Activated CD8-positive, alpha-beta memory T cell treated with anti-CD3 and anti-CD28 coated beads, Interleukin-2, amount 50 U/mL, for 24 hours (primary cell): ENCODE measurements around the gene RPS21.

ENCODE experiments used
- DNase-seq: peaks from one replicate; pipeline ENCODE4 v3.0.0-alpha.2; 2020; ENCODE audit errors: extremely low read depth

Gene RPS21

DNA sequence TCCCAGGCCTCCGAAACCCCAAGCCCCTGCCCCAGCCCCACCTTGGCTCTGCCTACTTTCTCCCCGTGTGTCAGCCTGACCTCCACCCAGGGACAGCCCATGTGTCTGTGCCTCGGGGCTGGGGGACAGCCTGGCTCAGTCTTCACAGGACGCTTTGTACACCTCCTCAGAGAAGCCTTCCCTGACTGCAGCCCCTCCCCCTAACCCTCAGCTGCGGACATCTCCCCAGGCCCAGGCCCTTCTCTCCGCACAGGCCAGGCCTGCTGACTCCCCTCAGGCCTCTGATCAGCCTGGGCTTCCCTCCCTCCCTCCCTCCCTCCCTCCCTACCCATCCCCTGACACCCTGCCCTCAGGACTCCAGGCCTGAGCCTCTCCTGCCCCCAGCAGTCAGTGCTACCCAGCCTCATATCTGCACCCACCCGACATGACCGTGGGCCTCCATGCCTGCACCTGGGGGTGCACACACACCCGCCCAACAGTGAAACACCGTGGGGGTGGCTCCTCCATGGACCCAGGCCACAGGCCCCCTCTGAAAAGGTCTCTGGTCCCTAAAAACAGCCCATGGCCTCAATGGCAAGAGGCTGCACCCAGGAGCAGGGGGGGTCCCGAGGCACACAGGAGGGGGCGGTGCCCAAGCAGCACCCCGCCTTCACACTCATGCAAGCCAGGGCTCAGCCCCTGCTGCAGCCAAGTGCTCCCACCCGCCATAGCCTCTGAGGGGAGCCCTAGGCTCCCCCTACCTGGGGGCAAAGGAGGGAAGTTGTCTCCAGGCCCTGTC is 32.7 kb upstream of the RPS21 start:
- no peak for DNase-seq

- DNase-seq: no peak
Observed at GRCh38 chr20:62354811-62355341, 32.0 kb upstream of the RPS21 start.

- no peak for DNase-seq
Observed at GRCh38 chr20:62355516-62355877, 31.4 kb upstream of the RPS21 start.

- DNase-seq: no peak
Observed at GRCh38 chr20:62355878-62356588, 30.9 kb upstream of the RPS21 start.

DNA sequence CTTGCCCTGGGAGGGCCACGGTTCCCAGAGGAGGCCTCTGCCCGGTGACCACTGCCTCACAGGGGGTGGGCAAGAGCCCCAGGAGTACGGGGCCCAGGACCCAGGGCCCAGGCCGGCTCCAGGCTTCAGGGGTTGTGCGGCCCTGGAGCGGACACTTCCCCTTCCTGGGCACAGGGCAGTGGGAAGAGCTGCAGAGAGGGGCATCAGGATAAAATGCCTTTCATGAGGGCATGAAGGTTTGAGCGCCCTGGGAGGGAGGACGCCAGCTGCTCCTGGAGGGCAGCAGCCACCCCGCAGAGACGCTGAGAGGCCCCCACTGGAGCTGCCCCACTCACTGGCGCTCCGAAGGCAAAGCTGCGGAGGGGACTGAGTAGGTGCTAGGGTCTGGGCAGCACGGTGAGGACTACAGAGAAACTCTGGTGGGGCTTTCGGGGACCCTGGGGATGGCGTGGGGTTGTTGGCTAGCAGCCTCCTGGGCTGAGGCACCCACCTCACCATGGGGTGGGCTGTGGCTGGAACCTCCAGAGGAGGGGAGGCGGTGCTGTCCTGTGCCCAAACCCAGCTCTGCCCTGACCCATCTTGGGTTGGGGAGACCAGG is 30.2 kb upstream of the RPS21 start:
- no peak for DNase-seq

DNA sequence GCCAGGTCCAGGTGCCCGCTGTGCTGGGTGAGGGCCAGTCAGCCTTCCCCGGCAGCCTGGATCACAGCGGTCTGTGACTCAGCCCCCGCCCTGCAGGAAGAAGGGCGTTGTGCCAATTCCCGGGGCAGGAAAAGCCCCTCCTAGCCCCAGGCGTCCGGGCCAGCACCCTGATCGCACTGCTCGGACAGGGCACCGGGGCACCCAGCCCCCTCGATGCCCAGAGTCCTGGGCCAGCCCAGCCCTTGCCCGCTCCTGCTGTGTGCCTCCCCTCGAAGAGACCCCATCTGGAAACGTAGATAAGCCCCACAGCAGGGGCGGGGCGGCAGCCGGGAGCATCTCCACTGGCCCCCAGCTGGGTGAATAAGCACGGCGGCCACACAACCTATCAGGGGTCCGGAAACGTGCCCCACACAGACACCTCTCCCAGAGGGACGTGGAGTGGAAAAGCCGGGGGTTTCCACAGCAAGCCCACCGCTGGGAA is 29.7 kb upstream of the RPS21 start:
- DNase-seq: no peak

DNA sequence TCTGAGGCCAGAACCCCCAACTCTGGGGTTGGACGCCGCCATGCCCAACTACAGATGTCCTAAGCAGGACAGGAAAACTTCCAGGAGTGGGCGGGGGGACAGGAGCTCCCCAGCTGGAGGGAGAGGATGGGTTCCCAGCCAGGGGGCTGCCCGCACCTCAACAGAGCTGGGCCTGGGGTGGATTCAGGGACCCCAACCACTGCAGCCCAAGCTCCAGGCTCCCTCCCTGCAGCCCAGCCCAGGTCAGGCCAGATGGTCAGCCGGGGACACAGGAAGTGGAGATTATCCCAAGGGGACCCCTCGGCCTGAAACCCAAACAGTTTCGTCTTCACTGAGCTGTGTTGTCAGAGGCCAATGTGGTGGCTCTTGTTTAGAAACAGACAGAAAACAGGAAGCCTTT is 29.2 kb upstream of the RPS21 start:
- no peak for DNase-seq

- DNase-seq: no peak
Observed at GRCh38 chr20:62358171-62359042, 28.5 kb upstream of the RPS21 start.

GRCh38 chr20:62359043-62359490 is 27.8 kb upstream of the RPS21 start:
- DNase-seq: no peak

DNA sequence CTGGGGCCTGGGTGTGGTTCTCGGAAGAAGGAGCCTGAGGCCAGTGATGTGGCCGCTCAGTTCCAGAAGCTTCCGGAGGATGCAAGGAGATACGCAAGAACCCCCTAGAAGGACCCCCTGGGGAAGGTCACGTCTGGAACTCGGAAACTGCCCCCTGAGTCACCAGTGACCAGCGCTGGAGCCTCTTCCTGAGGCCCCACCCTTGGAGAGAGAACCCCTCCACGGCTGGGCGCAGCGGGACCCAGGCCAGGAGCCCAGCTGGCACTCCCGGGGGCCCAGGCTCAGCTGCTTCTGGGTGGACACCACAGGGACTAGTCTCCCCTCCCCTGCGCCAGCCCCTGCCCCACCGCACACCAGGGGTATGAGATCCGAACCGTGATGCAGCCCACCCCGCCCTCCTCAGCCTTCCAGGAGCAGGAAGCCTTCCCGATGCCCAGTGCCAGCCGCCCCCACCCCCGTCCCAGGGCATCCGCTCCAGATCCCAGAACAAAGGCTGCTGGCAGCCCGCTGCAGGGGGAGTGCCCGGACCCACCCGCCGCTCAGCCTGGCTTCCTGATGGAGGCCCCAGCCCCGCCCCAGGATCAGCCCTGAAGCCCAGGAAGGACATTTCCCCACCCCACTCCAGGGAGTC is 27.3 kb upstream of the RPS21 start:
- no peak for DNase-seq

GRCh38 chr20:62360854-62361798 is 25.8 kb upstream of the RPS21 start:
- no peak for DNase-seq

- DNase-seq: no peak
Observed at GRCh38 chr20:62361799-62362589, 24.9 kb upstream of the RPS21 start.

GRCh38 chr20:62362590-62362940 is 24.3 kb upstream of the RPS21 start:
- DNase-seq: no peak

- no peak for DNase-seq
Observed at GRCh38 chr20:62362991-62363919, 23.6 kb upstream of the RPS21 start.

DNA sequence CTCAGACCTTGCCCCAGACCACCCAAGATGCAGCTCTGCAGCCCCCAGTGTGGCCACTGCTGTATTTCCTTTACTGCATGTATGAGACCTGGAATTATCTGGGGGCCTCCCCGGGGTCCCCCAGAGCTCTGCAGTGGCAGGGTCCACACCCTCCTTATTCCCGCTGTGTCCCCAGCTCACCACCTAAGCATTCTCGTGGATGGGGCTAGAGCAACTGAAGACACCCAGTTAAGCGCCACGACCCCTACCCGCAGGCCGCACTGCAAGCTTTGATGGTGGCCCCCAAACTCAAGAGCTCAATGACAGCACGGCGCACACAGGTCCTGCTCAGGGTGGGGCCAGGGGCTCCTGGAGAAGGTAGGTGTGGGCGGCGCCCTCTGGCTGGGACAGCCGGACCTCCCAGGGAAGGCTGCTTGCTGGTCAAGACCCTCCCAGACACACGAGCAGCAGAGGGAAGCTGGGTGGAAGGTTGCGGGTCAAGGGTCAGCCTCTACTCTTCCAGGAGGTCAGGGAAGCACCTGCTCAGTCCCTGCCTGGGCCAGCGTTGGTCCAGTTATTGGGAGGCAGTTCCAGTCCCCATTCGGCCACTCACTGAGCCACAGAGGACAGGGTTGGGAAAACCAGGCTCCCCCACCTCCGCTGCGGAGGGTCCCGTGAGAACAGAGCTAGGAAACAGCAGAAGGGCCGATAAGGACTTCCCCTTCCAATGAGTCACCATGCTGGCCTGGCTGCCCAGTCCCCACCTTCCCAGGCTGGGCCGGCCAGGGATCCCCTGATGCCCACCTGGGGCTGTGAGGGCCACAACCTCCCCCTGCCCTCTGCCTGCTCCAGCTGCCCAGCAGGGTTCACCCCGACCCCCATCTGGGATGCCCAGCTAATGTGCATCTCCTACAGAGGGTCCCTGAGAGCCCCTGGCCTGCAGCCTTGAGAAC is 22.7 kb upstream of the RPS21 start:
- no peak for DNase-seq

DNA sequence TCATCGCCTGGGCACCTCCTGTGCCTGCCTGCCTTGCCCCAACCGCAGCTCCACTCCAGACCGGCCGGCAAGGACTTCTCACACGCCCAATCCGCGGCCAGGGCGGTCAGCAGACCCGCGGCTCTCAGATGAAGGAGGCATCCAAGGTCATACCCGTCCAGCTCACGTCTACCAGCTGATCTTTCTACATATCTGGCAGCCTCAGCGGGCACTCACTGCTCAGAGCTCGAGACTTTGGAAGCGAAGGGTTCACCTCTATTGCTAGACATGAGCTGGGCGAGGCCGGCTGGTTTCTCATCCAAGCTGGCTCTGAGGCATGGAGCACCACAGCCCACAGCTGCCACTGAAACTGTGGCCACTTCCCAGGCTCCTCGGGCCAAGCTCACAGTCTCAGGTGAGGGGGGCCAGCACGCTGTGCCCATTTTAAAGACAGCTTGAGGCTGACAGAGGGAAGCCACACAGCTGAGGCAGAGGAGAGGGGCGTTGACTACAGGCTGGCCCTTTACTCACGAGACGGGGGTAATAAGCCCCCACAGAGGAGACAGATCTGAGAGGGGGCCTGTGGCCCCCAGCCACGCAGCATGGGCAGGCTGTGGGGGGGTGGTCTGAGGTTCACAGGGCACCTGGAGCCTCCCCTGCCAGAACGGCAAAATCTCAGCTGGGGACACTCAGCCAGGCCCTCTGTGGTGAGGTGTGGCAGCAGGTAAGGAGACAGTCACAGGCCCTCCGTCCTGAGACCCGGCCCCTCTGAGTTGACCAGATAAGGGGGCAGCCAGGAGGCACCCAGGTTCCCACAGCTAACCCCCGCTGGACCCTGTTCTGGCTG is 21.8 kb upstream of the RPS21 start:
- DNase-seq: no peak
